ENCODE measurements around the gene CACNA1B. TPM values are rescaled to one million over a fixed set of nuclear protein-coding genes. Genes with fewer than 3 reads are reported as not detected.

Gene CACNA1B
- total RNA-seq, 1 experiment from 2014 or later = 7.8 TPM

GRCh38 chr9:138053996-138054752 is 176.6 kb downstream of the CACNA1B start:
- Mint-ChIP-seq H3K4me3 (no peak overlapping the region), H3K27ac (peak overlapping the region in 1 of 3 experiments; percentile 27; a peak in 2 of 7 replicates), H3K9me3 (no peaks in the 10 kb centered on the region), H3K36me3 (ENCODE audit: insufficient read depth in 1 of 3, low read depth in 3 of 3) (peaks cover 24 to 56% (median 28%) of the 10 kb centered on the region in 3 experiments), H3K4me1 (peaks cover 4 to 13% of the 10 kb centered on the region in 2 experiments), H3K27me3 (ENCODE audit: low read depth) (no peaks in the 10 kb centered on the region)
- no CpG with 5 or more reads among the region's 16 CpGs for WGBS (ENCODE audit: extremely low coverage, insufficient read length, low lambda C conversion rate)
- no peaks in the 10 kb centered on the region for H3K9me3 ChIP-seq (ENCODE audit: control insufficient read depth, low read depth, low read length)
- no peak overlapping the region for H3K56ac ChIP-seq (ENCODE audit: insufficient read length, low read depth, low read length)
- no peak overlapping the region for H3K4me2 ChIP-seq (ENCODE audit: insufficient read depth, insufficient read length, low read length)
- H3K23ac ChIP-seq (ENCODE audit: insufficient read length, low read depth, low read length) = no peak overlapping the region
- no peak overlapping the region for H4K5ac ChIP-seq (ENCODE audit: insufficient read length, low read depth, low read length)
- no peak overlapping the region for H2BK5ac ChIP-seq (ENCODE audit: insufficient read length, low read length)
- no peaks in the 10 kb centered on the region for H3K79me2 ChIP-seq (ENCODE audit: insufficient read depth, low read length)
- H4K20me1 ChIP-seq (ENCODE audit: control insufficient read depth, insufficient read depth, insufficient read length) = no peaks in the 10 kb centered on the region
- H3K27me3 ChIP-seq (ENCODE audit: insufficient read depth, low read length) = no peaks in the 10 kb centered on the region
- no peak overlapping the region for H3K9ac ChIP-seq (ENCODE audit: extremely low read depth, insufficient read length, low read length)
- H3K23me2 ChIP-seq (ENCODE audit: insufficient read length, low read depth, low read length, poor library complexity, severe bottlenecking) = no peaks in the 10 kb centered on the region
- H3K4me1 ChIP-seq (ENCODE audit: insufficient read depth, low read length) = no peaks in the 10 kb centered on the region
- H2BK20ac ChIP-seq (ENCODE audit: low read depth, low read length, poor library complexity, severe bottlenecking) = no peak overlapping the region
- no peak overlapping the region for H2BK12ac ChIP-seq (ENCODE audit: insufficient read length, low read depth, low read length)
- no peak overlapping the region for H4K91ac ChIP-seq (ENCODE audit: insufficient read length, low read depth, low read length)
- H4K8ac ChIP-seq (replicated peaks; ENCODE audit: insufficient read length, low read depth, low read length) = no peak overlapping the region
- no peak overlapping the region for H2AK5ac ChIP-seq (ENCODE audit: insufficient read length, low read length)
- H3T11ph ChIP-seq (ENCODE audit: low read length) = no peak overlapping the region
- H2BK15ac ChIP-seq (ENCODE audit: low read depth, low read length) = no peak overlapping the region
- DNase-seq = peak; percentile 26
- no peaks in the 10 kb centered on the region for H3K79me1 ChIP-seq (ENCODE audit: insufficient read depth, low read depth, low read length, poor library complexity, severe bottlenecking)
- TF ChIP-seq CTCF (conservative IDR thresholded peaks at IDR 0.05) = no peak
- no peak overlapping the region for H2BK120ac ChIP-seq (ENCODE audit: low read depth, low read length, poor library complexity, severe bottlenecking)
- no peak overlapping the region for H3K18ac ChIP-seq (ENCODE audit: insufficient read length, low read depth, low read length)
- H2AFZ ChIP-seq (ENCODE audit: low read length) = no peak overlapping the region
- H3K14ac ChIP-seq (ENCODE audit: insufficient read depth, low read length) = no peak overlapping the region
- no peak overlapping the region for H3K4ac ChIP-seq (ENCODE audit: low read depth, low read length)
- H3K27ac ChIP-seq (ENCODE audit: insufficient read length, low read depth, low read length) = no peak overlapping the region
